Jurkat, Clone E6-1 (cell line): ENCODE results near the gene AANAT.

ENCODE experiments used
- DNase-seq: peaks from one replicate; pipeline ENCODE4 v3.0.0-alpha.2; 2011; ENCODE audit warnings: low read depth, low spot score
- H3K4me3 ChIP-seq: 2 replicates; pipeline ENCODE4 v1.5.1; 2011; ENCODE audit warnings: mild to moderate bottlenecking, low read length, control low read depth, moderate library complexity

The AANAT gene

DNA sequence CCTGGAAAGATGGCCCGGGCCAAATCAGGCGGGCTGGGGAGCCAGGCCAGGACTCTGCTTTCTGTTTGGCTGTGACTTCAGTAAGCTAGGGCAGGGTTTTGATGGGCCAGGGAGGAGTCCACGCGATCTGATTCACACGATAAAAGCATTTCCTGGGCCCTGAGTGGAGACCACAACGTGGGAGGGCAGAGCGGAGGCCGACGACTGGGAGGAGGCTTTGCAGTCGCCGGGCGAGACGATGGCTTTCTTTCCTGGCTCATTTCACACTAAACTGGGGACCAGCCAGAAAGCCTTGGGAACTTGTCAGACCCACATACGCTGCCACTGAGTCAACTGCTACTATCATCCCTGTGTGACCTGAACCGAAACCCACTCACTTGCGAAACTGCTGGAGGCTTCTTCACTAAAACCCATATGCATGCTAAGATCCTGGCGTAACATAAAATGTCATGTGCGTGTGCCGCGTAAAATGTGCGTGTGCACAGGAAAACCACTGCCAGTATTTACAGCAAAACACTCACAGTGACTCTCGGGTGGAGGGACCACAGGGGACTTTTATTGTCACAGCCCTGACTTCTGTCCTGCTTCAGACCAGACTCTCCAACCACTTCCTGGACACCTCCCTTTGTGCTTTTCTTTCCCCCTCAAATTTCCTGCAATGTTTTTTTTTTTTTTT lies 48.0 kb downstream of the AANAT start:
- DNase-seq, result no peak
- no peak overlapping the region for H3K4me3 ChIP-seq

DNA sequence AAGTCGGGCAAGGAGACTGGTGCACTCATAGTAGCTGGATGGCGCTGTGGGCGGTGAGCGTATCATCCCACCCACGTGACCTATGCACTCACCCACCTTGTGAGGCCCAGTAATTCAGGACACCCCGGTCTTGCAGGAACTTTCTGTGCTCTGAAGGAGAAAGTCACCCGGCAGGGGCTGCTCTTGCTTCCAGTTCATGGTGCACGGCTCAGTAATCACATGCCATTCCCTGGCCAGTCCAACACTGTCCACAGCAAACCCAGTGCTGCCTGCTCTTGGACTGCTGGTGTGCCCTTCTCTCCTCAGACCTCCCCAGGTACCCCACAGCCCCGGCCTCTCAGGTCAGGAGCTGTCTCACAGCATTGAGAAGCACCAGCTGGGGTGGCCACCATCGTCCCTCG lies 50.2 kb downstream of the AANAT start:
- H3K4me3 ChIP-seq, result no peak overlapping the region
- DNase-seq, result no peak

- H3K4me3 ChIP-seq, result no peak overlapping the region
These were observed 51.9 kb downstream of the AANAT start for GRCh38 chr17:76519048-76519966.

More at GRCh38 chr17:76519048-76519966, 51.9 kb downstream of the AANAT start:
- no peak for DNase-seq
